GM18858 (cell line): ENCODE data around the gene TM7SF3.
A peak's percentile ranks its signal among the peaks of the same experiment; 100 is the strongest.
"Not testable (repeated sequence)": the region's sequence is repeated elsewhere in the genome, so short reads cannot be mapped to it uniquely, and the experiment has no call there.

Experiments
- ATAC-seq: cut with Tn5 transposase; IDR thresholded peaks from one replicate; pipeline ENCODE4 v1.9.1; 2021; ENCODE audit not compliant: unreplicated experiment

Gene TM7SF3

GRCh38 chr12:27017163-27017823 is 3.1 kb upstream of the TM7SF3 start:
- ATAC-seq = not testable (repeated sequence)

- ATAC-seq = no peak
Measured at GRCh38 chr12:27015730-27016076, 1.5 kb upstream of the TM7SF3 start.

DNA sequence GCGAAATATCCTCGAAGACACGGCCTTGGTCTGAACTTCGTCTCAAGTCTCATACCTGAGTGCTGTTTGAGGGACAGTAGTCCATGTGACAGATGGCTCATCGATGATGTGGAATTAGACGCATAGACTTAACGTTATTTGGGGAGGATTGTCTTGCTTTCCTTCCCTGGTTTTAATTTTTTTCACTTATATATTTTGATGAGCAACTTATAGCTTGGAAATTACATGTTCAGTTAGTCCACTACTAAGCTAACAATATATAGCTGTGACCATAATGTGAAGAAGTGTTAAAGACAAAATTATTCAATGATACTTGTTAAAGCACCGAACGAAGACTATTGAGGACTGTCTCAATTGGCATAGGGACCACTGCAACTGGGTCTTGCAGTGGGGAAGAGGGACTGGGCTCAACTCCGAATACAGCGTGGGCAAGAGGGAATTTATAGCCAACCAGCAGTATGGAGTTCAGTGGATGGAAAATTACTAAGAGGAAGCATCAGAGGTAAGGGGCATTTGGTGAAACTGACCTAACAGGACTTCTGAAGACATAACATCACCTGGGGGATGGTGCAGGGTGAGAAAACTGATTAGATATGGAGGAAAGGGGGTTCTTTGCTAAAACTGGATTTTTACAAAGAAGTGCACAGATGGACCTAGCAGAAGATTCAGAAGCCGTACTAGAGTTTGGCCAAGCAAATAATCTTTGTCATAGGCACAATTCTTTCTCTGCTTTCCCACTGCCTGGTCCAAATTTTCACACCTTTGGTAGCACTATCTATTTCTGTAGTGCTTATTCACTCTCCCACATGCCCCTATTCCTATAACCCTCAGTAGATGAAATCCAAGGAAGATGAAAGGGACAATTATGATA is 910 bp upstream of the TM7SF3 start:
- ATAC-seq = no peak

GRCh38 chr12:27013611-27014084 is 536 bp downstream of the TM7SF3 start:
- ATAC-seq = peak; percentile 2

GRCh38 chr12:27012982-27013255 is 1.3 kb downstream of the TM7SF3 start:
- no peak for ATAC-seq

- ATAC-seq = no peak
Measured at GRCh38 chr12:27012239-27012981, 1.8 kb downstream of the TM7SF3 start.

DNA sequence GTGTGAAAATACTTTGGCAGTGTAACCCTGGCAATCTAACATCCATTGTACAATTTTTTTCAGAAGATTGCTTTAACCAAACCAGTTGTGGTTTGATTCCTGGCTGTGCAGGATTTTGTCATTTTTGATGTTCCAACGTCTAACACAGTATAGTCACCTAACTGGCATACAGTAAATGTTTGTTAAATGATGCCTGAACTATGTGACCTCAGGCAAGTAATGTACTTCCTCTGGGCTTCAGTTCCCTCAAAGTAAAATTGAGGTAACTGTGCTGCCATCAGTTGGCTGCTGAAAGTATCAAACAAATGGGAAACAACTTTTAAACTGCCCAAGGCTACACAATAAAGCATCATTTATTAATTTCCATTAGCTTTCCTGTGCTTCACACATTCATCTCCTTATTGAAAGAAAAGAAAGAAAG is 4.3 kb downstream of the TM7SF3 start:
- no peak for ATAC-seq

- no peak for ATAC-seq
Measured at GRCh38 chr12:27008081-27008480, 6.1 kb downstream of the TM7SF3 start.

DNA sequence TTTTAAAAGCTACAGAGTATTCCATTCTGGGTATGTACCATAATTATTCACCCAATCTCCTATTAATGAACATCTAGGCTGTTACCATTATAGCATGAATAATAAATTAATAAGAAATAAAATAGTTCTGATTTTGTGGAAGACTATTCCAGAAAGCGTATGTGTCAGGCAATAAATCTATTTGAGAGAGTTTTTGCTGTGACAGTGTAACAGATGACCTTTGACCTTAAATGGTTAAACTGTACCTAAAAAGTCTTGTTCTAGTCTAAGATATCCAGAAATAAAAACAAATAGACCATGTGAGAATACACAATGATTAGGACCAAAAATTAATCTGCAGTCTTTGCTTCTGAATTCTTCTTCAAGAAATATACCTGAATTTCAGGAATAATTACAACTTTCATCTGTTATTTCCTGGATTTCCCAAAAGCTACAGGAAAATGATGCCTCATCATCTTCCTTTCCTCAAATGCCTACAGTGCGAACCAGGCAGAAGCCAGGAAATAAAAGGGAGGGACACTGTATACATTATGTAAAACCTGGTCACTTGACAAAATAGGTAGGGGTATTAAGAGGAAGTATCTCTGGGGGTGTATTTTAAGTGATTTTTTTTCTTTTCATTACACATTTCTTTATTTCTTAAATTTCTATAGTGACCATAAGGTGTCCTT is 7.3 kb downstream of the TM7SF3 start:
- ATAC-seq = no peak

- ATAC-seq = no peak
Measured at GRCh38 chr12:27005495-27005894, 8.7 kb downstream of the TM7SF3 start.

DNA sequence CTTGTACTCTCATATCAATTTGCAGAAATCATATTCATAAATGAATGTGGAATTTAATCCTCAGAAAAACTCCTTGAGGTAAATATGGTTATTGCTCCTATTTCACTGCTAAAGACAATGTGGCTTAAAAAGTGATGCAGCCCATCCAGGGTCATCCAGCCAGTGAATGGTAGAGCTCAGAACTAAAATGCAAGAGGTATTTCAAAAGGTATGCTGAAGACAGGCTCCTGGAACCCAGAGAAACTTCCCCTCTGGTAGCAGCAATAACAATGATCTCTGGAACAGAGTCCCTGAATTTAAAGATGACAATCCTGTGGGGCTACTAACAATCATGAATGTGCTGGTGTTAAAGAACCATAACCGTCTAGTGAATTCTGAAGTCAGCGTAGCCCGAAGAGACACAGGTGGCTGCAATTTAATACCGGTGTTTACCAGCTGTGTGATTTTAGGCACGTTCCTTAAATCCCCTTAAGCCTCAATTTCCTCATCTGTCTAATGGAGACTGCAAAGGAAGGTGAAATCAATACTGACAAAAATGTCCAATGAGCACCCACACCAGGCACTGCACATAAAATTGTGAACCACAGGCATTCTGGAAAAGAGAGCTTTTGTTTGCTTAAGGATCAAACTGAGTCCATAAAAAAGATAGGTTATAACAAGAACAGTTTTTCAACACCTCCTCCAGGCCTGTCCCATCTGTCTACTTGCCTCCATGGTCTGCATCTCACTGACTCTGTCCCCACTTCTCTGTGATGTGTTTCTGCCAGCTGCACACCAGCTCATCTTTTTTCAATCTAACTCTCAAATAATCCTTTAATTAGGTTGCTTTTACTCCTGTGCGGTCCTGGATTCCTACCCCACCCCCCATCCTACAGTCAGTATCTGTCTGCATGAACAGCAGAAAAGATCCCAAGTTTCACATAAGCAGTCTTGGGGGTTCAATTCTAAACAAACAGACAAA is 10.5 kb downstream of the TM7SF3 start:
- no peak for ATAC-seq

DNA sequence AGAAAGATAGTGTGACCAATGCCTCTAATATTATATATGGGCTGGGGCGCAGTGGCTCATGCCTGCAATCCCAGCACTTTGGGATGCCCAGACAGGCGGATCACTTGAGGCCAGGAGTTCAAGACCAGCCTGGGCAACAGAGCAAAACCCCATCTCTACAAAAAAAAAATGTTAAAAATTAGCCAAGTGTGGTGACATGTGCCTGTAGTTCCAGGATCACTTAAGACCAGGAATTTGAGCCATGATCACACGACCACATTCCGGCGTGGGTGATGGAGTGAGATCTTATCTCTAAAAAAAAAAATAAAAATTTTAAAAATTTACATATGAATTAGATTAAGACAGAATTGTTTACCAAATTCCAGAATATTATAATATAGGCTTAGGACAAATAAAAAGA is 12.0 kb downstream of the TM7SF3 start:
- no peak for ATAC-seq

DNA sequence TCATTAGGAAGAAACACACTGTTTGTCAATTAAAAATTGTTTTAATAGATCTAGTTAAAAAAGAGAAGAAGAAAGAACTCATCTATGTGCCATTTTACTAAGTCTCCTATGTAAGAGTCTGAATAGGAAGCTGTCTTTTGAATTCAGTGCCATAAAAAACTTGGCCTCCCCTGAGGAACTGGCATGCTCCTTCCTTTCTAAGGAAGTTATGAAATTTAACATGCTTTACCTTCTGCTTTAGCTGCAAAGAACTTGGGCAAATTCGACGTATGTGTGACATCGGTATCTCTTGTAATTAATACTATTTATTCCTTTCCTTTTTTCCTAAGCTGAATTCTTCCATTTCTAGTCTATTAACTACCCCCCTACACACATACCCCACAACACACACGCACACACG is 12.5 kb downstream of the TM7SF3 start:
- ATAC-seq = no peak

DNA sequence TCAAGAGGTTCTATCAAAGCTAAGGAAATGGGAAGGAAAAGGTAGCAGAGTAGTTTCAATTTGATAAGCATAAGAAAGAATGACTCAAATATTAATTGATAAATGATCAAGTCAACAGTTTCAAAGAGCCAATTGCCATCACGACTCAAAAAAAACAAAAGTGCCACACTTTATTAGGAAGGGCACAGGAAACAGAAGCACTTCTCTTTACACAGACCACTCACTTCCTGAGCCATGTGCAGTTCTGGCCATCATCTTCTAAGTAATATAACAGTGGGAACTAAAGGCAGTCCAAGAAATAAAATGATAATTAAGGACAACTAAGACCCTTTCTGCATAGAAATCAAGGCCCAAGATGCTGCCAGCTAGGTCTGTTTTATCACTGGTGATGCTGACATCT is 13.2 kb downstream of the TM7SF3 start:
- no peak for ATAC-seq

GRCh38 chr12:26997003-26997402 is 17.2 kb downstream of the TM7SF3 start:
- ATAC-seq = no peak

DNA sequence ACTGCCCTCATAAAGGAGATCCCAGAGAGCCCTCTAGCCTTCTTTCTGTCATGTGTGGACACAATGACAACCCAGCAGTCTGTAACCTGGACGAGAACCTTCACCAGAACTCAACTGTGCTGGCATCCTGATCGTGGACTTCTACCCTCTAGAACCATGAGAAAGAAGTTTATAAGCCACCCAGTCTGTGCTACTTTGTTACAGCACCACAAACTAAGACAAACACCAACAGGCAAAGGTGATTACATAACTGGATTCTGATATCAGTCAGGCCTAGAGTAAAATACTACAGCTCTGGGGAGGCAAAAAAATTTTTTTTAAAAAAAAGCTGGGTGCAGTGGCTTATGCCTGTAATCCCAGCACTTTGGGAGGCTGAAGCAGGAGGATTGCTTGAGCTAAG is 18.5 kb downstream of the TM7SF3 start:
- ATAC-seq = no peak

- no peak for ATAC-seq
Measured at GRCh38 chr12:26994109-26994508, 20.1 kb downstream of the TM7SF3 start.

GRCh38 chr12:26991826-26992225 is 22.4 kb downstream of the TM7SF3 start:
- ATAC-seq = no peak

DNA sequence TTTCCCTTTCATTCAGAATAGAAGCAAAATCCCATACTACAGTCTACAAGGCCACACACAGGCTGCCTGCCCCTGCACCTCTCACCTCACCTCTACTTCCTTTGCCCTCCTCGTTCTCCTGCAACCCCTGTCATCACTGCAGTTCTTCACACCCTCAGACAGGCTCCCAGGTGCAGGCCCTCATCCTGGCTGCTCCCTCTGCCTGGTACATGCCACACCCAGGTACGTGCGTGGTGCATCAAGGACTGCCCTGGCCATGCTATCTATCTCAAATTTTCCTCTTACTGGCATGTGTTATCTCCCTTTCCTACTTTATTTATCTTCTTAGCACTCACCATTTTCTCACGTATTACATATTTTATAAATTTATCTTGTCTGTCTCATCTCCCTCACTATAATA is 24.3 kb downstream of the TM7SF3 start:
- no peak for ATAC-seq

- ATAC-seq = no peak
Measured at GRCh38 chr12:26988703-26989102, 25.5 kb downstream of the TM7SF3 start.
